GM23338 (cell line): ENCODE data around the gene SRGAP2C.
"Not testable (repeated sequence)": the region's sequence is repeated elsewhere in the genome, so short reads cannot be mapped to it uniquely, and the experiment has no call there.

Source experiments
- CREB1 ChIP-seq: fragments of 250-450 bp; sonication (Bioruptor Pico); IDR thresholded peaks from 2 replicates; pipeline ENCODE4 v1.5.0; 2020; ENCODE audit warnings: low read depth, mild to moderate bottlenecking, moderate library complexity
- EZH2 ChIP-seq: fragments of 200-600 bp; sonication (generic); IDR thresholded peaks from one replicate; pipeline ENCODE4 v1.8.0; 2017; ENCODE audit warnings: antibody characterized with exemption, mild to moderate bottlenecking, low read depth; ENCODE audit not compliant: unreplicated experiment
- EZH2phosphoT487 ChIP-seq: fragments of 200-600 bp; sonication (generic); IDR thresholded peaks from one replicate; pipeline ENCODE4 v1.8.1; 2018; ENCODE audit warnings: antibody characterized with exemption; ENCODE audit not compliant: unreplicated experiment
- JUNB ChIP-seq: IDR thresholded peaks from one replicate; pipeline ENCODE4 v1.6.1; 2016; ENCODE audit warnings: antibody characterized with exemption; ENCODE audit not compliant: unreplicated experiment
- POLR2AphosphoS5 ChIP-seq: IDR thresholded peaks from 2 replicates; pipeline ENCODE4 v1.6.1; 2016; ENCODE audit warnings: antibody characterized with exemption, low read depth
- STAT1 ChIP-seq: IDR thresholded peaks from one replicate; pipeline ENCODE4 v1.6.1; 2016; ENCODE audit warnings: antibody characterized with exemption; ENCODE audit not compliant: unreplicated experiment
- ZNF331 ChIP-seq: fragments of 250-450 bp; sonication (Bioruptor Pico); IDR thresholded peaks from 2 replicates; pipeline ENCODE4 v1.5.0; 2020; ENCODE audit warnings: low read depth, mild to moderate bottlenecking, moderate library complexity
- TF ChIP-seq, protein P1 (sequence below): IDR thresholded peaks from one replicate; pipeline ENCODE4 v1.6.1; 2018; ENCODE audit warnings: antibody characterized with exemption; ENCODE audit not compliant: unreplicated experiment
- TF ChIP-seq, protein P2 (sequence below), 2 experiments: fragments of 200-600 bp in 1 of 2; sonication (generic) in 1 of 2; conservative IDR thresholded peaks; 2 replicates each; pipeline versions ENCODE4 v1.5.1 to v1.6.1; 2016 to 2017; ENCODE audit warnings: antibody characterized with exemption in 2 of 2, low read depth in 2 of 2, mild to moderate bottlenecking in 2 of 2, moderate library complexity in 1 of 2
- TF ChIP-seq, protein P3 (sequence below): IDR thresholded peaks from 2 replicates; pipeline ENCODE4 v1.6.1; 2016; ENCODE audit warnings: antibody characterized with exemption

DNA sequence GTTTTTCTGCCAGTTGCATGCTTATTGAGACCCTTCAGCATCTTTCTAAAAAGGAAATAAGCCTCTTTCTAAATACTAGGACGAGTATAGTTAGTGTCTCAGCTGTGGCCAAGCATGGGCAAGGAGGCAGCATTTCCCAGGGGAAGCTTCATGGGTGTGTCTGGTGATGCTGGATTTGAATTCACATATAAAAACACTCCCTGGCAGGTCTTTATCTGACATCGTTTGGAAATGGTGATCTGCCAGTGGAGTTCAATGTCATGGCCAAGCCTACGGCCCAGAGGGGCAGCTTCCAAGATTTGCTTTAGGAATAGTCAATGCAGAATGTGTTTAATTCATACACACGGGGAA, 94.7 kb downstream of the SRGAP2C start:
- TF ChIP-seq, protein P1, sequence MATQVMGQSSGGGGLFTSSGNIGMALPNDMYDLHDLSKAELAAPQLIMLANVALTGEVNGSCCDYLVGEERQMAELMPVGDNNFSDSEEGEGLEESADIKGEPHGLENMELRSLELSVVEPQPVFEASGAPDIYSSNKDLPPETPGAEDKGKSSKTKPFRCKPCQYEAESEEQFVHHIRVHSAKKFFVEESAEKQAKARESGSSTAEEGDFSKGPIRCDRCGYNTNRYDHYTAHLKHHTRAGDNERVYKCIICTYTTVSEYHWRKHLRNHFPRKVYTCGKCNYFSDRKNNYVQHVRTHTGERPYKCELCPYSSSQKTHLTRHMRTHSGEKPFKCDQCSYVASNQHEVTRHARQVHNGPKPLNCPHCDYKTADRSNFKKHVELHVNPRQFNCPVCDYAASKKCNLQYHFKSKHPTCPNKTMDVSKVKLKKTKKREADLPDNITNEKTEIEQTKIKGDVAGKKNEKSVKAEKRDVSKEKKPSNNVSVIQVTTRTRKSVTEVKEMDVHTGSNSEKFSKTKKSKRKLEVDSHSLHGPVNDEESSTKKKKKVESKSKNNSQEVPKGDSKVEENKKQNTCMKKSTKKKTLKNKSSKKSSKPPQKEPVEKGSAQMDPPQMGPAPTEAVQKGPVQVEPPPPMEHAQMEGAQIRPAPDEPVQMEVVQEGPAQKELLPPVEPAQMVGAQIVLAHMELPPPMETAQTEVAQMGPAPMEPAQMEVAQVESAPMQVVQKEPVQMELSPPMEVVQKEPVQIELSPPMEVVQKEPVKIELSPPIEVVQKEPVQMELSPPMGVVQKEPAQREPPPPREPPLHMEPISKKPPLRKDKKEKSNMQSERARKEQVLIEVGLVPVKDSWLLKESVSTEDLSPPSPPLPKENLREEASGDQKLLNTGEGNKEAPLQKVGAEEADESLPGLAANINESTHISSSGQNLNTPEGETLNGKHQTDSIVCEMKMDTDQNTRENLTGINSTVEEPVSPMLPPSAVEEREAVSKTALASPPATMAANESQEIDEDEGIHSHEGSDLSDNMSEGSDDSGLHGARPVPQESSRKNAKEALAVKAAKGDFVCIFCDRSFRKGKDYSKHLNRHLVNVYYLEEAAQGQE, result not testable (repeated sequence)
- TF ChIP-seq ZNF331 (CRISPR knock-in tag); STAT1; EZH2; POLR2AphosphoS5; CREB1 (CRISPR knock-in tag); JUNB; EZH2phosphoT487: not testable (repeated sequence)
- TF ChIP-seq, protein P2, sequence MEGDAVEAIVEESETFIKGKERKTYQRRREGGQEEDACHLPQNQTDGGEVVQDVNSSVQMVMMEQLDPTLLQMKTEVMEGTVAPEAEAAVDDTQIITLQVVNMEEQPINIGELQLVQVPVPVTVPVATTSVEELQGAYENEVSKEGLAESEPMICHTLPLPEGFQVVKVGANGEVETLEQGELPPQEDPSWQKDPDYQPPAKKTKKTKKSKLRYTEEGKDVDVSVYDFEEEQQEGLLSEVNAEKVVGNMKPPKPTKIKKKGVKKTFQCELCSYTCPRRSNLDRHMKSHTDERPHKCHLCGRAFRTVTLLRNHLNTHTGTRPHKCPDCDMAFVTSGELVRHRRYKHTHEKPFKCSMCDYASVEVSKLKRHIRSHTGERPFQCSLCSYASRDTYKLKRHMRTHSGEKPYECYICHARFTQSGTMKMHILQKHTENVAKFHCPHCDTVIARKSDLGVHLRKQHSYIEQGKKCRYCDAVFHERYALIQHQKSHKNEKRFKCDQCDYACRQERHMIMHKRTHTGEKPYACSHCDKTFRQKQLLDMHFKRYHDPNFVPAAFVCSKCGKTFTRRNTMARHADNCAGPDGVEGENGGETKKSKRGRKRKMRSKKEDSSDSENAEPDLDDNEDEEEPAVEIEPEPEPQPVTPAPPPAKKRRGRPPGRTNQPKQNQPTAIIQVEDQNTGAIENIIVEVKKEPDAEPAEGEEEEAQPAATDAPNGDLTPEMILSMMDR (conservative IDR thresholded peaks at IDR 0.05; ENCODE audit: low read depth in 2 of 2), result not testable (repeated sequence)
- TF ChIP-seq, protein P3, sequence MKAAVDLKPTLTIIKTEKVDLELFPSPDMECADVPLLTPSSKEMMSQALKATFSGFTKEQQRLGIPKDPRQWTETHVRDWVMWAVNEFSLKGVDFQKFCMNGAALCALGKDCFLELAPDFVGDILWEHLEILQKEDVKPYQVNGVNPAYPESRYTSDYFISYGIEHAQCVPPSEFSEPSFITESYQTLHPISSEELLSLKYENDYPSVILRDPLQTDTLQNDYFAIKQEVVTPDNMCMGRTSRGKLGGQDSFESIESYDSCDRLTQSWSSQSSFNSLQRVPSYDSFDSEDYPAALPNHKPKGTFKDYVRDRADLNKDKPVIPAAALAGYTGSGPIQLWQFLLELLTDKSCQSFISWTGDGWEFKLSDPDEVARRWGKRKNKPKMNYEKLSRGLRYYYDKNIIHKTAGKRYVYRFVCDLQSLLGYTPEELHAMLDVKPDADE, result not testable (repeated sequence)
